Measurements from ENCODE around the gene FCF1. TPM values are rescaled to one million over a fixed set of nuclear protein-coding genes. Genes with fewer than 3 reads are reported as not detected.

Gene FCF1
- total and polyA plus RNA-seq, 9 of the 15 experiments (the other 6 are each of a cell fraction or from before 2014, with no cell fraction given), result 6.8 to 91.9 (median 40.0) TPM

GRCh38 chr14:74739293-74740030 is 26.5 kb downstream of the FCF1 start:
- Histone ChIP-seq H2AFZ (ENCODE audit: low read depth, low read length) (no peak overlapping the region), H3K27ac (ENCODE audit: extremely low read depth, low read depth, low read length) (no peak overlapping the region), H3K36me3 (ENCODE audit: control insufficient read depth, insufficient read depth, low read length) (peaks cover 23% of the 10 kb centered on the region; the same call in 2 of the 3 replicates), H3K9ac (ENCODE audit: insufficient read depth in 1 of 2, low read depth in 2 of 2, low read length in 2 of 2) (no peak overlapping the region), H3K4me2 (ENCODE audit: insufficient read depth, low read length) (no peak overlapping the region), H3K4me1 (replicated peaks in 1 of 2; ENCODE audit: control insufficient read depth in 2 of 2, insufficient read depth in 2 of 2, low read length in 2 of 2) (no peaks in the 10 kb centered on the region; a peak in 2 of 5 replicates), H3K79me2 (ENCODE audit: control insufficient read depth, insufficient read depth, low read length) (no peaks in the 10 kb centered on the region), H3K4me3 (no peak overlapping the region), H4K20me1 (replicated peaks; ENCODE audit: control insufficient read depth, insufficient read depth, low read length) (no peaks in the 10 kb centered on the region), H3K9me3 (replicated peaks; ENCODE audit: control insufficient read depth, insufficient read depth, low read depth, low read length) (no peaks in the 10 kb centered on the region), H3K9me1 (ENCODE audit: control insufficient read depth, insufficient read depth, low read length) (no peaks in the 10 kb centered on the region), H3K27me3 (ENCODE audit: control insufficient read depth in 2 of 2, insufficient read depth in 2 of 2, low read length in 2 of 2) (no peaks in the 10 kb centered on the region)
- DNase-seq (ENCODE audit: extremely low read depth in 1 of 4, low spot score in 3 of 4), result no peak
- ChIA-PET CTCF (ENCODE audit: low intra/inter-chr PET ratio) (no interaction called here), POLR2A (no interaction called here)
- in situ Hi-C loops (cut with MboI) (no loop called here), intact Hi-C loops (cut with micrococcal nuclease) (no loop called here)
- no peak for FAIRE-seq
- no peak for ATAC-seq
- 82% methylated on average over 8 of the region's 8 CpGs for WGBS (ENCODE audit: insufficient coverage, low coverage, missing lambda C conversion rate)
- no TSS peak for BruUV-seq (replicated peaks)
- TF ChIP-seq NCOA2 (IDR thresholded peaks at IDR 0.05; ENCODE audit: partially characterized antibody in 2 of 2), result no peak
- TF ChIP-seq THAP12 (CRISPR knock-in tag; IDR thresholded peaks at IDR 0.05), result no peak
- no peak for TF ChIP-seq ZNF217 (CRISPR knock-in tag; IDR thresholded peaks at IDR 0.05)
- no peak for TF ChIP-seq PRMT5 (CRISPR knock-in tag; IDR thresholded peaks at IDR 0.05)
- no peak for TF ChIP-seq ZBTB12 (CRISPR knock-in tag; IDR thresholded peaks at IDR 0.05)
- no peak for TF ChIP-seq RBBP5 (IDR thresholded peaks at IDR 0.05; ENCODE audit: borderline replicate concordance, insufficient read depth, low read length, poor library complexity, severe bottlenecking)
- no peak for TF ChIP-seq ZKSCAN1 (IDR thresholded peaks at IDR 0.05; ENCODE audit: low read depth, low read length)
- no peak for TF ChIP-seq ZNF253 (CRISPR knock-in tag; conservative IDR thresholded peaks at IDR 0.05)
- no peak for TF ChIP-seq ZNF140 (CRISPR knock-in tag; IDR thresholded peaks at IDR 0.05)
- TF ChIP-seq BCLAF1 (IDR thresholded peaks at IDR 0.05; ENCODE audit: borderline replicate concordance in 1 of 2, control insufficient read depth in 1 of 2, low read depth in 2 of 2, low read length in 1 of 2), result no peak
- TF ChIP-seq SOX6 (IDR thresholded peaks at IDR 0.05), result no peak
- no peak for TF ChIP-seq MTA3 (IDR thresholded peaks at IDR 0.05; ENCODE audit: borderline replicate concordance)
- TF ChIP-seq TGIF2 (CRISPR knock-in tag; IDR thresholded peaks at IDR 0.05), result no peak
- no peak for TF ChIP-seq ZNF274 (IDR thresholded peaks at IDR 0.05; ENCODE audit: borderline replicate concordance, low read depth, low read length)
- no peak for TF ChIP-seq KHSRP (IDR thresholded peaks at IDR 0.05)
- no peak for TF ChIP-seq ZKSCAN3 (CRISPR knock-in tag; IDR thresholded peaks at IDR 0.05)
- TF ChIP-seq NEUROD1 (IDR thresholded peaks at IDR 0.05; ENCODE audit: borderline replicate concordance, low read depth, low read length, partially characterized antibody), result no peak
